SK-N-SH treated with all-trans-retinoic acid at 6 μM for 48 hours (cell line): Measurements from ENCODE around the gene ZNF644.

Experiments used
- ATAC-seq: fragments of 200-7000 bp; cut with Tn5 transposase; 3 replicates; pipeline ENCODE4 v1.9.1; 2020; ENCODE audit warnings: mild to moderate bottlenecking, moderate library complexity
- ARNTL ChIP-seq: fragments of 450-650 bp; formaldehyde crosslinking; IDR thresholded peaks from 2 replicates; pipeline ENCODE4 v1.5.0; 2020; ENCODE audit warnings: low read depth, mild to moderate bottlenecking, moderate library complexity, borderline replicate concordance
- BACH2 ChIP-seq: fragments of 250-450 bp; sonication (Bioruptor Pico); IDR thresholded peaks from 2 replicates; pipeline ENCODE4 v1.9.0; 2021; ENCODE audit warnings: mild to moderate bottlenecking, borderline replicate concordance
- CSDC2 ChIP-seq: fragments of 250-450 bp; sonication (Bioruptor Pico); IDR thresholded peaks from 2 replicates; pipeline ENCODE4 v1.5.0; 2020; ENCODE audit warnings: mild to moderate bottlenecking, moderate library complexity
- ESRRG ChIP-seq: fragments of 250-450 bp; sonication (Bioruptor Pico); IDR thresholded peaks from 2 replicates; pipeline ENCODE4 v1.6.1; 2021; ENCODE audit warnings: mild to moderate bottlenecking
- GLIS3 ChIP-seq: fragments of 250-450 bp; sonication (Bioruptor Pico); IDR thresholded peaks from 2 replicates; pipeline ENCODE4 v1.5.0; 2020; ENCODE audit warnings: mild to moderate bottlenecking, moderate library complexity
- OSR1 ChIP-seq: fragments of 250-450 bp; sonication (Bioruptor Pico); IDR thresholded peaks from 2 replicates; pipeline ENCODE4 v1.8.0; 2022; ENCODE audit warnings: moderate library complexity, mild to moderate bottlenecking, inconsistent platforms
- PPARA ChIP-seq: fragments of 250-450 bp; sonication (Bioruptor Pico); IDR thresholded peaks from 2 replicates; pipeline ENCODE4 v1.5.0; 2020; ENCODE audit warnings: mild to moderate bottlenecking, borderline replicate concordance
- RARB ChIP-seq: fragments of 250-450 bp; sonication (Bioruptor Pico); IDR thresholded peaks from 2 replicates; pipeline ENCODE4 v1.8.0; 2021; ENCODE audit warnings: mild to moderate bottlenecking, moderate library complexity
- TCF4 ChIP-seq: fragments of 250-450 bp; sonication (Bioruptor Pico); IDR thresholded peaks from 2 replicates; pipeline ENCODE4 v1.8.0; 2021; ENCODE audit warnings: mild to moderate bottlenecking, moderate library complexity, borderline replicate concordance
- ZC3H10 ChIP-seq: fragments of 250-450 bp; sonication (Bioruptor Pico); IDR thresholded peaks from 2 replicates; pipeline ENCODE4 v1.5.1; 2021; ENCODE audit warnings: mild to moderate bottlenecking, moderate library complexity
- ZFP3 ChIP-seq: fragments of 250-450 bp; sonication (Bioruptor Pico); IDR thresholded peaks from 2 replicates; pipeline ENCODE4 v1.5.0; 2020; ENCODE audit warnings: mild to moderate bottlenecking, moderate library complexity
- ZFP30 ChIP-seq: fragments of 450-650 bp; formaldehyde crosslinking; IDR thresholded peaks from 2 replicates; pipeline ENCODE4 v1.5.0; 2022; ENCODE audit warnings: mild to moderate bottlenecking, moderate library complexity
- ZNF8 ChIP-seq: fragments of 450-650 bp; formaldehyde crosslinking; IDR thresholded peaks from 2 replicates; pipeline ENCODE4 v1.5.0; 2020; ENCODE audit warnings: mild to moderate bottlenecking, moderate library complexity
- TF ChIP-seq, protein P1 (sequence below): fragments of 250-450 bp; sonication (Bioruptor Pico); IDR thresholded peaks from 2 replicates; pipeline ENCODE4 v1.5.1; 2021; ENCODE audit warnings: mild to moderate bottlenecking, moderate library complexity
- TF ChIP-seq, protein P2 (sequence below): fragments of 250-450 bp; sonication (Bioruptor Pico); IDR thresholded peaks from 2 replicates; pipeline ENCODE4 v1.8.0; 2020; ENCODE audit warnings: mild to moderate bottlenecking, moderate library complexity, borderline replicate concordance
- TF ChIP-seq, protein P3 (sequence below): fragments of 250-450 bp; sonication (Bioruptor Pico); IDR thresholded peaks from 2 replicates; pipeline ENCODE4 v1.5.1; 2020; ENCODE audit warnings: low read depth, mild to moderate bottlenecking, moderate library complexity

The ZNF644 gene

DNA sequence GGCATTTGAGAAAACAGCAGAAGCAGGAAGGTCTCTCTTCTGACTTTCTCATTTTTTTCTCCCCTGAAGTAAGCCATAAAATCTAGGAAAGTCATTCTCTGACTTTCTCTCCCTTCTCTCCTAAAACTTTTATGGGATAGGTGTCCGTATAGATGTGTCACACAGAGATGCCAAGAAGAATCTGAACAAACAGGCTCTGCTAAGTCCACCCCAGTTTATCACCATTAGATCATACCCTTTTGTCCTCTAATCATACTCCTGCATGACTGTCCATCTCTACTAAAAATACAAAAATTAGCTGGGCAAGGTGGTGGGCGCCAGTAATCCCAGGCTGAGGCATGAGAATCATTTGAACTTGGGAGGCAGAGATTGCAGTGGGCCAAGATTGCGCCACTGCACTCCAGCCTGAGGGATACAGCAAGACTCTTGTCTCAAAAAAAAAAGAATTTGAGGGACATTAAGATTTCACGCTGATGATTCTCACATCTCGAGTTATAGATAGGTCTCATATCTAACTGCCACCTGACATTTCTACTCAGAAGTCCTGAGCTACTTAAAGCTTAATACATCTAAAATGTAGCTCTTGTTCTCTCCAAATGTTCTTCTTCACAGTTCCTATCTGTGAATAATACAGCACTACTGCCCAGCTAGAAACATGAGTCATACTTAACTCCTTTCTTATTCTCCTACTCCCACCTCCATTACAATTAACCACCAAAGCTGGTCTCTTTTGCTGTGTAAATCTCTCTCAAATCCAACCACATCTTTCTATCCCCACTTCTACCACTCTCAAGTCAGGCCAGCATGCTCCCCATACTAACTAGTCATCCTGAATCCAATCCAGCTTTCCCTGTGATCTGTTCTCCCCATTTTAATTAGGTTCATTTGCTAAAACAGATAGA, 47.7 kb downstream of the ZNF644 start (continued):
- TF ChIP-seq, protein P1, sequence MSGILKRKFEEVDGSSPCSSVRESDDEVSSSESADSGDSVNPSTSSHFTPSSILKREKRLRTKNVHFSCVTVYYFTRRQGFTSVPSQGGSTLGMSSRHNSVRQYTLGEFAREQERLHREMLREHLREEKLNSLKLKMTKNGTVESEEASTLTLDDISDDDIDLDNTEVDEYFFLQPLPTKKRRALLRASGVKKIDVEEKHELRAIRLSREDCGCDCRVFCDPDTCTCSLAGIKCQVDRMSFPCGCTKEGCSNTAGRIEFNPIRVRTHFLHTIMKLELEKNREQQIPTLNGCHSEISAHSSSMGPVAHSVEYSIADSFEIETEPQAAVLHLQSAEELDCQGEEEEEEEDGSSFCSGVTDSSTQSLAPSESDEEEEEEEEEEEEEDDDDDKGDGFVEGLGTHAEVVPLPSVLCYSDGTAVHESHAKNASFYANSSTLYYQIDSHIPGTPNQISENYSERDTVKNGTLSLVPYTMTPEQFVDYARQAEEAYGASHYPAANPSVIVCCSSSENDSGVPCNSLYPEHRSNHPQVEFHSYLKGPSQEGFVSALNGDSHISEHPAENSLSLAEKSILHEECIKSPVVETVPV (CRISPR knock-in tag) = no peak

DNA sequence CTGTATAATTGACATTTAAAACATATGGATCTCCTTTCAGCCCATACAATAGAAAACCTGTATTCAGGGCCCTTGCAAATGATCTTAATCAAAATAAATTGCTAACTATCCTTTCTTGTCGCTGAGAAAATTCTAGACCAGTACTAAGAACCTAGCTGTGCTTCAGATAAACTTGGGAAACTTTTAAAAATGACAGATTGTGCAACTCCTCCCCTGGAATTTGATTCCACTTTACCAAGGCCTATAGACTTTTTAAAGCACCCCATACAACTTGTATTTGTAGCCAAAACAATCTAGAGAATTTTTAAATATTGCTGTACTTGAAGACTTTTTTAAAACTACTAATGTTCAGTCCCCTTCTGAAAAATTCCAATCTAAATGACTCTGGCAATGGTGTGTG, 51.6 kb downstream of the ZNF644 start:
- no peak for ATAC-seq
- TF ChIP-seq, protein P1 (CRISPR knock-in tag) = no peak
- TF ChIP-seq CSDC2 (CRISPR knock-in tag) = no peak

DNA sequence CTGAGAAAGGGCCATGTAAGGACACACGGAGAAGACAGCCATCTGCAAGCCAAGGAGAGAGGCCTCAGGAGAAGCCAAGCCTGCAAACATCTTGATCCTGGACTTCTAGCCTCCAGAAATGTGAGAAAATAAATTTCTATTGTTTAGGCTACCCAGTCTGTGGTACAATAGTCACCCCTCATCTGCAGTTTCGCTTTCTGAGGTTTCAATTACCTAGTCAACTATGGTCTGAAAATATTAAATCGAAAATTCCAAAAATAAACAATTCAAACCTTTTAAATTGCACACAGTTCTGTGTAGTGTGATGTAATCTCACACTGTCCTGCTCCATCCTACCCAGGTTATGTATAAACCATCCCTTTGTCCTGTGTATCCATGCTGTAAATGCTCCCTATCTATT, 52.6 kb downstream of the ZNF644 start:
- ATAC-seq = no peak
- TF ChIP-seq, protein P2, sequence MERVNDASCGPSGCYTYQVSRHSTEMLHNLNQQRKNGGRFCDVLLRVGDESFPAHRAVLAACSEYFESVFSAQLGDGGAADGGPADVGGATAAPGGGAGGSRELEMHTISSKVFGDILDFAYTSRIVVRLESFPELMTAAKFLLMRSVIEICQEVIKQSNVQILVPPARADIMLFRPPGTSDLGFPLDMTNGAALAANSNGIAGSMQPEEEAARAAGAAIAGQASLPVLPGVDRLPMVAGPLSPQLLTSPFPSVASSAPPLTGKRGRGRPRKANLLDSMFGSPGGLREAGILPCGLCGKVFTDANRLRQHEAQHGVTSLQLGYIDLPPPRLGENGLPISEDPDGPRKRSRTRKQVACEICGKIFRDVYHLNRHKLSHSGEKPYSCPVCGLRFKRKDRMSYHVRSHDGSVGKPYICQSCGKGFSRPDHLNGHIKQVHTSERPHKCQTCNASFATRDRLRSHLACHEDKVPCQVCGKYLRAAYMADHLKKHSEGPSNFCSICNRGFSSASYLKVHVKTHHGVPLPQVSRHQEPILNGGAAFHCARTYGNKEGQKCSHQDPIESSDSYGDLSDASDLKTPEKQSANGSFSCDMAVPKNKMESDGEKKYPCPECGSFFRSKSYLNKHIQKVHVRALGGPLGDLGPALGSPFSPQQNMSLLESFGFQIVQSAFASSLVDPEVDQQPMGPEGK (CRISPR knock-in tag) = no peak
- TF ChIP-seq, protein P1 (CRISPR knock-in tag) = no peak
- no peak for TF ChIP-seq ARNTL (CRISPR knock-in tag)
- TF ChIP-seq ZNF8 = no peak
- TF ChIP-seq OSR1 (CRISPR knock-in tag) = no peak
- no peak for TF ChIP-seq GLIS3 (CRISPR knock-in tag)
- TF ChIP-seq, protein P3, sequence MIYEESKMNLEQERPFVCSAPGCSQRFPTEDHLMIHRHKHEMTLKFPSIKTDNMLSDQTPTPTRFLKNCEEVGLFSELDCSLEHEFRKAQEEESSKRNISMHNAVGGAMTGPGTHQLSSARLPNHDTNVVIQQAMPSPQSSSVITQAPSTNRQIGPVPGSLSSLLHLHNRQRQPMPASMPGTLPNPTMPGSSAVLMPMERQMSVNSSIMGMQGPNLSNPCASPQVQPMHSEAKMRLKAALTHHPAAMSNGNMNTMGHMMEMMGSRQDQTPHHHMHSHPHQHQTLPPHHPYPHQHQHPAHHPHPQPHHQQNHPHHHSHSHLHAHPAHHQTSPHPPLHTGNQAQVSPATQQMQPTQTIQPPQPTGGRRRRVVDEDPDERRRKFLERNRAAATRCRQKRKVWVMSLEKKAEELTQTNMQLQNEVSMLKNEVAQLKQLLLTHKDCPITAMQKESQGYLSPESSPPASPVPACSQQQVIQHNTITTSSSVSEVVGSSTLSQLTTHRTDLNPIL (CRISPR knock-in tag) = no peak
- no peak for TF ChIP-seq ZFP30 (CRISPR knock-in tag)
- no peak for TF ChIP-seq BACH2 (CRISPR knock-in tag)
- TF ChIP-seq ZFP3 (CRISPR knock-in tag) = no peak
- no peak for TF ChIP-seq RARB
- TF ChIP-seq ESRRG (CRISPR knock-in tag) = no peak
- no peak for TF ChIP-seq PPARA (CRISPR knock-in tag)

DNA sequence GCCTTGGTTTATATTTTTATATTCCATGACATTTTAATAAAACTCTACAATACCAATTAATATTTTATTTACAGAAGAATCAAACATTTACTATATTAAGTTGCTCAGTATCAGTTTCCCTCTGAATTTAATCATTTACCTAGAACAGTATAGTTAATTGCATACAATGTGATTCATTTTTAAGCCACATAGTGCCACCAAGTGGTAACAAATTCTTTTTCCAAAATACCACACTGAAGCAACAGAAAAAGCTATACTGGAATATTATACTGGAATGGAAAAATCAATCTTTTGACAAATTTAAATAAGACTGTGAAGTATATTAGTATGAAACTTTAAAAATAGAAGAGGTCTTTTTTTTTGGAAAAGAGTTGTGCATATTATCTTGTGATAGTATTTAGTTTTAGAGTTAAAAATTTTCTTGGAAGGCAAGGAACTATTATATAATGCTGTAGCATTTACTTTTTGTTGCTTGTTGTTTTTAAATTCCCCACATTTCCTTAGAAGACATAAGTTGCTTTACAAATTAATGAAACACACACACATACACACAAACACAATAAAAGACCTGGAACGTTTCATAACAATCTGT, 57.3 kb downstream of the ZNF644 start:
- peak; percentile 82 for ATAC-seq
- TF ChIP-seq ZC3H10 (CRISPR knock-in tag) = no peak
- no peak for TF ChIP-seq ZFP3 (CRISPR knock-in tag)
- TF ChIP-seq, protein P3 (CRISPR knock-in tag) = no peak
- TF ChIP-seq BACH2 (CRISPR knock-in tag) = no peak
- TF ChIP-seq TCF4 = no peak
- no peak for TF ChIP-seq ZNF8
- TF ChIP-seq, all 23 proteins: peak for 0
